Activated CD8-positive, alpha-beta T cell treated with anti-CD3 and anti-CD28 coated beads for 36 hours (primary cell): ENCODE data around the gene POPDC3. TPM values are rescaled to one million over a fixed set of nuclear protein-coding genes. Genes with fewer than 3 reads are reported as not detected.

Source experiments
- ATAC-seq: fragments of 200-7000 bp; cut with Tn5 transposase; one replicate; pipeline ENCODE4 v1.10.0; 2021; ENCODE audit warnings: mild to moderate bottlenecking, moderate library complexity
- CTCF ChIA-PET: fragments of 350-600 bp; sonication (Branson Sonifier 250); formaldehyde crosslinking; loops from one replicate; lab custom pipeline; 2021; ENCODE audit warnings: antibody characterized with exemption; lab: Charles Lee
- POLR2A ChIA-PET: fragments of 350-600 bp; sonication (Branson Sonifier 250); formaldehyde crosslinking; loops from one replicate; lab custom pipeline; 2021; ENCODE audit warnings: antibody characterized with exemption; lab: Charles Lee
- DNase-seq: peaks from one replicate; pipeline ENCODE4 v3.0.0-alpha.2; 2020
- H3K27ac Mint-ChIP-seq: one replicate; pipeline ENCODE4 v1.8.0; 2021; ENCODE audit warnings: mild to moderate bottlenecking, mixed read lengths
- H3K27me3 Mint-ChIP-seq: one replicate; pipeline ENCODE4 v1.8.0; 2021; ENCODE audit warnings: mixed read lengths
- H3K36me3 Mint-ChIP-seq: one replicate; pipeline ENCODE4 v1.8.0; 2021; ENCODE audit warnings: low read depth, mixed read lengths
- H3K4me1 Mint-ChIP-seq: one replicate; pipeline ENCODE4 v1.8.0; 2021; ENCODE audit warnings: low read depth, mixed read lengths
- H3K4me3 Mint-ChIP-seq: one replicate; pipeline ENCODE4 v1.8.0; 2021; ENCODE audit warnings: mild to moderate bottlenecking, moderate library complexity, mixed read lengths
- H3K9me3 Mint-ChIP-seq: one replicate; pipeline ENCODE4 v1.8.0; 2021; ENCODE audit warnings: mixed read lengths
- CTCF ChIP-seq: fragments of 200-600 bp; IDR thresholded peaks from one replicate; pipeline ENCODE4 v1.8.0; 2022; ENCODE audit warnings: antibody characterized with exemption, mild to moderate bottlenecking
- intact Hi-C: fragments of 100-400 bp; cut with micrococcal nuclease; formaldehyde crosslinking; loops from one replicate; pipeline ENCODE4 v1.10.0; 2022
- total RNA-seq, 2 experiments: library from RNA; stranded (reverse); gene quantifications; one replicate each; pipeline ENCODE4 v1.2.3, GENCODE V29; 2021

The POPDC3 gene
- total RNA-seq, 2 experiments from 2014 or later, result not detected

DNA sequence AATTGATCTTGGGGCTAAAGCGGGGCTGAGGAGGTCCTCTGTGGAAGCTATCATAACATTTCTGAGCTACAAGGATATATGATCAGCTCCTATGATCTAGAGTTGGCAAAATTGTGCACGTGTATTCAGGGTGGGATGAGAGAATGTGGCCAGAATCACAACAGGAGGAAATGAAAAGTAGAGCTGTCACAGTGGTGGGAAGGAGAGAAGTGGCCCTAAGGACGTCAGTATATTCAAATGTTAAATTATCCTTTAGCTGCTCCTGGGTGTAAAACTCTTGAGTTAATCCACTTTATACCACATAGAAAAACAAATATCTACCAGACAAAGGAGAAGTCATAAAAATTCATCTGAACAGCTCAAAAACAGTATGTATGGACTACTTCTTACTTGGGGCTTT, 14.8 kb upstream of the POPDC3 start:
- Mint-ChIP-seq H3K27ac (no peak overlapping the region), H3K4me1 (no peaks in the 10 kb centered on the region), H3K9me3 (no peaks in the 10 kb centered on the region), H3K36me3 (no peaks in the 10 kb centered on the region), H3K4me3 (no peak overlapping the region), H3K27me3 (peaks cover 9% of the 10 kb centered on the region)
- CTCF ChIA-PET, result no interaction called here
- no peak for DNase-seq
- POLR2A ChIA-PET, result no interaction called here
- TF ChIP-seq CTCF, result no peak
- no peak for ATAC-seq
- intact Hi-C loops, result no loop called here

DNA sequence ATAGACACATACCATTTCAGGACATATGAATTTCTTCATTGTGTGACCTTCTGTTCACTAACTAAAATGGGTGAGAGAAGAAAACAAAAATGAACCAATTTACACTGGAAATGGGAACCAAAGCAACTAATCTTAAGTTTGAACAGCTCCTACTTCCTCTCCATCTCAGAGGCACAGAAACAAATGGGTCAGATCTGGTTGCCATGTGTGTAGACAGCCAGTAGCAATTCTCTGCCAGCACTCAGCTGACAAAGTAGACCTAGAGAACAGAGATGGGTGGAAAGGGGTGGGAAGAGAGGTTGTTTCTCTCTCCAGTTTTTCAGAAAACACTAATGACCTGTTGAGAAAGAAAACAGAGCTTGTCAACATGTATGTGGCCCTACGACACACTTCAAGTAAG, 14.3 kb upstream of the POPDC3 start:
- ChIA-PET POLR2A (no interaction called here), CTCF (no interaction called here)
- Mint-ChIP-seq H3K4me1 (no peaks in the 10 kb centered on the region), H3K36me3 (no peaks in the 10 kb centered on the region), H3K4me3 (no peak overlapping the region), H3K27me3 (peaks cover 9% of the 10 kb centered on the region), H3K9me3 (no peaks in the 10 kb centered on the region), H3K27ac (no peak overlapping the region)
- TF ChIP-seq CTCF, result no peak
- no peak for DNase-seq
- intact Hi-C loops, result no loop called here
- no peak for ATAC-seq

- ChIA-PET CTCF (no interaction called here), POLR2A (no interaction called here)
- no peak overlapping the region for H3K4me3 Mint-ChIP-seq
- peaks cover 8% of the 10 kb centered on the region for H3K27me3 Mint-ChIP-seq
- ATAC-seq (no peak), DNase-seq (no peak)
- TF ChIP-seq CTCF, result no peak
- intact Hi-C loops, result no loop called here
- no peaks in the 10 kb centered on the region for H3K36me3 Mint-ChIP-seq
- H3K9me3 Mint-ChIP-seq, result no peaks in the 10 kb centered on the region
- H3K4me1 Mint-ChIP-seq, result no peaks in the 10 kb centered on the region
- no peak overlapping the region for H3K27ac Mint-ChIP-seq
Observed at GRCh38 chr6:105193647-105194046, 13.8 kb upstream of the POPDC3 start.

GRCh38 chr6:105192707-105193465, 13.1 kb upstream of the POPDC3 start:
- Mint-ChIP-seq H3K9me3 (no peaks in the 10 kb centered on the region), H3K27me3 (peaks cover 9% of the 10 kb centered on the region), H3K4me3 (no peak overlapping the region), H3K27ac (no peak overlapping the region), H3K4me1 (no peaks in the 10 kb centered on the region), H3K36me3 (no peaks in the 10 kb centered on the region)
- ChIA-PET POLR2A (no interaction called here), CTCF (no interaction called here)
- no peak for DNase-seq
- ATAC-seq, result no peak
- no peak for TF ChIP-seq CTCF
- intact Hi-C loops, result no loop called here

DNA sequence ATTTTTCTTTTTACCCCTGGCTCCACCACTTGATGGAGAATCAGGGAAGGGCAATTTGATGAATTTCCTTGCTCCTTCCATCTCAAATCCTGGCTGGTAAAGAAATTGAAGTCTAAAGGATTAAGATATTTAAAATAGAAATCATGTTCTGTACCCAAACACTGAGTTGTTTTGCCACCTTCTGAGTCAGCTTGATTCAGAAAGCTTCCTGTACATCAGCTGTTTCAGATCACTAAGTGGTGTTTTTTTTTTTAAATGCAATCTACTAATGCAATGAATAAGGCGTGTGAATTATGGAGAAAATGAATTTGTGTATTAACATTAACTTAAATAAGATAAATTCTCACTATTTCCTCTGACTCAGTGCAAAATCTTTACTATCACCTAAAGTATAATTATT, 11.5 kb upstream of the POPDC3 start:
- DNase-seq (no peak), ATAC-seq (no peak)
- Mint-ChIP-seq H3K27ac (no peak overlapping the region), H3K4me3 (no peak overlapping the region), H3K9me3 (no peaks in the 10 kb centered on the region), H3K4me1 (no peaks in the 10 kb centered on the region), H3K36me3 (no peaks in the 10 kb centered on the region), H3K27me3 (peaks cover 10% of the 10 kb centered on the region)
- POLR2A ChIA-PET, result no interaction called here
- TF ChIP-seq CTCF, result no peak
- CTCF ChIA-PET, result no interaction called here
- intact Hi-C loops, result no loop called here
